H9 (cell line): Measurements from ENCODE around the gene FAM161B. TPM values are rescaled to one million over a fixed set of nuclear protein-coding genes. Genes with fewer than 3 reads are reported as not detected.

Experiments used
- DNase-seq: peaks from one replicate; pipeline ENCODE4 v3.0.0-alpha.2; 2017
- H2AFZ ChIP-seq: one replicate; pipeline ENCODE4 v1.6.1; 2013; ENCODE audit warnings: mild to moderate bottlenecking, low read length, control low read depth, moderate library complexity
- H2AK5ac ChIP-seq: 2 replicates; pipeline ENCODE4 v1.6.1; 2013; ENCODE audit warnings: low read length, control low read depth, mixed read lengths; ENCODE audit not compliant: insufficient read length
- H2BK120ac ChIP-seq: one replicate; pipeline ENCODE4 v1.6.1; 2013; ENCODE audit warnings: low read depth, mild to moderate bottlenecking, low read length, control low read depth, inconsistent platforms; ENCODE audit not compliant: poor library complexity, severe bottlenecking
- H2BK12ac ChIP-seq: 2 replicates; pipeline ENCODE4 v1.6.1; 2013; ENCODE audit warnings: low read length, control low read depth, mixed read lengths, low read depth; ENCODE audit not compliant: insufficient read length
- H2BK15ac ChIP-seq: 2 replicates; pipeline ENCODE4 v1.6.1; 2013; ENCODE audit warnings: low read depth, low read length, control low read depth
- H2BK20ac ChIP-seq: one replicate; pipeline ENCODE4 v1.6.1; 2013; ENCODE audit warnings: low read depth, mild to moderate bottlenecking, low read length, control low read depth, inconsistent platforms; ENCODE audit not compliant: poor library complexity, severe bottlenecking
- H2BK5ac ChIP-seq: 2 replicates; pipeline ENCODE4 v1.6.1; 2013; ENCODE audit warnings: low read length, control low read depth, mixed read lengths; ENCODE audit not compliant: insufficient read length
- H3K14ac ChIP-seq: 2 replicates; pipeline ENCODE4 v1.6.1; 2013; ENCODE audit warnings: low read length, control low read depth; ENCODE audit not compliant: insufficient read depth
- H3K18ac ChIP-seq: 2 replicates; pipeline ENCODE4 v1.6.1; 2013; ENCODE audit warnings: low read depth, mild to moderate bottlenecking, mixed read lengths, low read length, control low read depth; ENCODE audit not compliant: insufficient read length
- H3K23ac ChIP-seq: 2 replicates; pipeline ENCODE4 v1.6.1; 2013; ENCODE audit warnings: low read length, control low read depth, mixed read lengths, low read depth; ENCODE audit not compliant: insufficient read length
- H3K23me2 ChIP-seq: 2 replicates; pipeline ENCODE4 v1.6.1; 2013; ENCODE audit warnings: low read depth, mild to moderate bottlenecking, mixed read lengths, low read length, control low read depth; ENCODE audit not compliant: insufficient read length, poor library complexity, severe bottlenecking
- H3K27ac ChIP-seq: 2 replicates; pipeline ENCODE4 v1.5.1; 2013; ENCODE audit warnings: low read length, control low read depth, mixed read lengths, low read depth; ENCODE audit not compliant: insufficient read length
- H3K27me3 ChIP-seq: 2 replicates; pipeline ENCODE4 v1.6.1; 2013; ENCODE audit warnings: low read length, control low read depth, inconsistent platforms; ENCODE audit not compliant: insufficient read depth
- H3K4ac ChIP-seq: 2 replicates; pipeline ENCODE4 v1.6.1; 2013; ENCODE audit warnings: low read depth, mild to moderate bottlenecking, control low read depth, inconsistent platforms, low read length, moderate library complexity
- H3K4me1 ChIP-seq: 2 replicates; pipeline ENCODE4 v1.6.1; 2013; ENCODE audit warnings: low read length, control low read depth, inconsistent platforms; ENCODE audit not compliant: insufficient read depth
- H3K4me2 ChIP-seq: 2 replicates; pipeline ENCODE4 v1.6.1; 2013; ENCODE audit warnings: low read length, control low read depth, mixed read lengths; ENCODE audit not compliant: insufficient read length, insufficient read depth
- H3K56ac ChIP-seq: 2 replicates; pipeline ENCODE4 v1.6.1; 2013; ENCODE audit warnings: low read depth, mild to moderate bottlenecking, mixed read lengths, low read length, control low read depth; ENCODE audit not compliant: insufficient read length
- H3K79me1 ChIP-seq: 2 replicates; pipeline ENCODE4 v1.6.1; 2013; ENCODE audit warnings: low read depth, mild to moderate bottlenecking, moderate library complexity, low read length, control low read depth, inconsistent platforms; ENCODE audit not compliant: insufficient read depth, poor library complexity, severe bottlenecking
- H3K79me2 ChIP-seq: 2 replicates; pipeline ENCODE4 v1.6.1; 2013; ENCODE audit warnings: low read length, control low read depth, inconsistent platforms; ENCODE audit not compliant: insufficient read depth
- H3K9ac ChIP-seq: 2 replicates; pipeline ENCODE4 v1.6.1; 2013; ENCODE audit warnings: low read length, control low read depth, mixed read lengths; ENCODE audit not compliant: insufficient read length; ENCODE audit errors: extremely low read depth
- H3K9me3 ChIP-seq: one replicate; pipeline ENCODE4 v1.6.1; 2013; ENCODE audit warnings: low read depth, low read length, inconsistent platforms; ENCODE audit not compliant: control insufficient read depth
- H3T11ph ChIP-seq: one replicate; pipeline ENCODE4 v1.6.1; 2013; ENCODE audit warnings: mild to moderate bottlenecking, low read length, control low read depth, inconsistent platforms
- H4K20me1 ChIP-seq: one replicate; pipeline ENCODE4 v1.6.1; 2013; ENCODE audit not compliant: control insufficient read depth, insufficient read length, insufficient read depth
- H4K5ac ChIP-seq: 2 replicates; pipeline ENCODE4 v1.6.1; 2013; ENCODE audit warnings: low read depth, mild to moderate bottlenecking, mixed read lengths, low read length, control low read depth; ENCODE audit not compliant: insufficient read length
- H4K8ac ChIP-seq: replicated peaks from 2 replicates; pipeline ENCODE4 v1.6.1; 2013; ENCODE audit warnings: low read length, control low read depth, mixed read lengths, low read depth; ENCODE audit not compliant: insufficient read length
- H4K91ac ChIP-seq: 2 replicates; pipeline ENCODE4 v1.6.1; 2013; ENCODE audit warnings: low read depth, mild to moderate bottlenecking, moderate library complexity, mixed read lengths, low read length, control low read depth; ENCODE audit not compliant: insufficient read length
- H3K27ac Mint-ChIP-seq, 3 experiments: 2 replicates in 2 of 3; 3 replicates in 1 of 3; pipeline ENCODE4 v1.8.0; 2020 to 2021; ENCODE audit warnings: mixed read lengths in 3 of 3, mild to moderate bottlenecking in 1 of 3, moderate library complexity in 1 of 3
- H3K27me3 Mint-ChIP-seq: 2 replicates; pipeline ENCODE4 v1.8.0; 2021; ENCODE audit warnings: low read depth, mild to moderate bottlenecking, moderate library complexity, mixed read lengths
- H3K36me3 Mint-ChIP-seq, 3 experiments: 2 replicates in 2 of 3; 3 replicates in 1 of 3; pipeline ENCODE4 v1.8.0; 2020 to 2021; ENCODE audit warnings: low read depth in 3 of 3, mixed read lengths in 3 of 3; ENCODE audit not compliant: insufficient read depth in 1 of 3
- H3K4me1 Mint-ChIP-seq, 2 experiments: 2 replicates each; pipeline ENCODE4 v1.8.0; 2020; ENCODE audit warnings: mixed read lengths in 2 of 2
- H3K4me3 Mint-ChIP-seq, 2 experiments: 2 replicates in 1 of 2; 3 replicates in 1 of 2; pipeline ENCODE4 v1.8.0; 2020 to 2021; ENCODE audit warnings: mild to moderate bottlenecking in 2 of 2, mixed read lengths in 2 of 2, moderate library complexity in 1 of 2
- H3K9me3 Mint-ChIP-seq, 2 experiments: 2 replicates in 1 of 2; 3 replicates in 1 of 2; pipeline ENCODE4 v1.8.0; 2020; ENCODE audit warnings: mild to moderate bottlenecking in 2 of 2, mixed read lengths in 2 of 2, moderate library complexity in 1 of 2
- total RNA-seq: library from RNA; stranded (reverse); gene quantifications from 2 replicates; pipeline ENCODE4 v1.2.1, GENCODE V29; 2021
- TF ChIP-seq, protein P1 (sequence below): fragments of 200-600 bp; sonication (generic); conservative IDR thresholded peaks from 3 replicates; pipeline ENCODE4 v1.8.0; 2021; ENCODE audit warnings: antibody characterized with exemption, mild to moderate bottlenecking

Gene FAM161B
- total RNA-seq, 1 experiment from 2014 or later = 0.92 TPM

DNA sequence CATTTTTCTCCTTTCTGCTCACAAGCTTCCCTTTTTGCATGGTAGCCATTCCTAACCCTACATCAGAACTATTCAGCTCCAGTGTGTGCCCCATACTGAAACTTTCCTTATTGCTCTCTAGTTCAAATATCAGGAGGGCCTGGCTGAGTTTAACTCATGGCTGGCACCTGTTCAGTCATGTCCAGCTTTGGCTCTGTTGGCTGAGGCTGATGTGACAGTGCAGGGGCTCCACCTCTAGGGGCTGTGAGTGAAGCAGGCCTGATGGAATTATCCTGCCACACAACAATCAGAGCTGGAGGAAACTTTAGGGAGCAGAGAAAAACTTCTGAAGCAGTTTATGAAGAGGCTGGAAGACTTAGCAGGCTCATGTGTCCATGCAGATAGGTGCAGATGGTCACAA lies 8.7 kb upstream of the FAM161B start:
- H4K20me1 ChIP-seq = no peaks in the 10 kb centered on the region
- H3K9ac ChIP-seq = no peak overlapping the region
- no peak overlapping the region for H2BK120ac ChIP-seq
- H3K4me3 Mint-ChIP-seq = no peak overlapping the region
- no peak overlapping the region for H3K4me2 ChIP-seq
- H4K91ac ChIP-seq = no peak overlapping the region
- no peak overlapping the region for H3K27ac ChIP-seq
- H4K8ac ChIP-seq = no peak overlapping the region
- H3K4me1 Mint-ChIP-seq = no peaks in the 10 kb centered on the region
- no peaks in the 10 kb centered on the region for H3K79me2 ChIP-seq
- H3T11ph ChIP-seq = no peak overlapping the region
- H3K4me1 ChIP-seq = no peaks in the 10 kb centered on the region
- no peaks in the 10 kb centered on the region for H3K9me3 ChIP-seq
- H3K4ac ChIP-seq = no peak overlapping the region
- H3K14ac ChIP-seq = no peak overlapping the region
- no peaks in the 10 kb centered on the region for H3K23me2 ChIP-seq
- H3K9me3 Mint-ChIP-seq = no peaks in the 10 kb centered on the region
- no peaks in the 10 kb centered on the region for H3K79me1 ChIP-seq
- no peaks in the 10 kb centered on the region for H3K27me3 Mint-ChIP-seq
- no peak overlapping the region for H3K23ac ChIP-seq
- H3K18ac ChIP-seq = no peak overlapping the region
- 0 out of 7 replicates have a peak overlapping the region, but pooled peaks of 1 of the 3 experiments have one; percentile 81 for H3K27ac Mint-ChIP-seq
- H4K5ac ChIP-seq = no peak overlapping the region
- no peak overlapping the region for H2AFZ ChIP-seq
- no peaks in the 10 kb centered on the region for H3K27me3 ChIP-seq
- H2BK15ac ChIP-seq = no peak overlapping the region
- no peak for DNase-seq
- no peak overlapping the region for H2AK5ac ChIP-seq
- TF ChIP-seq, protein P1, sequence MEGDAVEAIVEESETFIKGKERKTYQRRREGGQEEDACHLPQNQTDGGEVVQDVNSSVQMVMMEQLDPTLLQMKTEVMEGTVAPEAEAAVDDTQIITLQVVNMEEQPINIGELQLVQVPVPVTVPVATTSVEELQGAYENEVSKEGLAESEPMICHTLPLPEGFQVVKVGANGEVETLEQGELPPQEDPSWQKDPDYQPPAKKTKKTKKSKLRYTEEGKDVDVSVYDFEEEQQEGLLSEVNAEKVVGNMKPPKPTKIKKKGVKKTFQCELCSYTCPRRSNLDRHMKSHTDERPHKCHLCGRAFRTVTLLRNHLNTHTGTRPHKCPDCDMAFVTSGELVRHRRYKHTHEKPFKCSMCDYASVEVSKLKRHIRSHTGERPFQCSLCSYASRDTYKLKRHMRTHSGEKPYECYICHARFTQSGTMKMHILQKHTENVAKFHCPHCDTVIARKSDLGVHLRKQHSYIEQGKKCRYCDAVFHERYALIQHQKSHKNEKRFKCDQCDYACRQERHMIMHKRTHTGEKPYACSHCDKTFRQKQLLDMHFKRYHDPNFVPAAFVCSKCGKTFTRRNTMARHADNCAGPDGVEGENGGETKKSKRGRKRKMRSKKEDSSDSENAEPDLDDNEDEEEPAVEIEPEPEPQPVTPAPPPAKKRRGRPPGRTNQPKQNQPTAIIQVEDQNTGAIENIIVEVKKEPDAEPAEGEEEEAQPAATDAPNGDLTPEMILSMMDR = no peak
- H2BK20ac ChIP-seq = no peak overlapping the region
- H2BK12ac ChIP-seq = no peak overlapping the region
- no peak overlapping the region for H3K56ac ChIP-seq
- H3K36me3 Mint-ChIP-seq = peaks cover 7 to 64% (median 51%) of the 10 kb centered on the region in 3 experiments; a peak in 5 of 7 replicates
- no peak overlapping the region for H2BK5ac ChIP-seq
